Activated CD4-positive, alpha-beta memory T cell treated with anti-CD3 and anti-CD28 coated beads for 36 hours (primary cell): ENCODE data around the gene GIT1. TPM values are rescaled to one million over a fixed set of nuclear protein-coding genes. Genes with fewer than 3 reads are reported as not detected.
"Not testable (repeated sequence)": the region's sequence is repeated elsewhere in the genome, so short reads cannot be mapped to it uniquely, and the experiment has no call there.

Source experiments
- CTCF ChIA-PET: fragments of 350-600 bp; sonication (Branson Sonifier 250); formaldehyde crosslinking; loops from one replicate; lab custom pipeline; 2021; ENCODE audit warnings: antibody characterized with exemption, inconsistent platforms; lab: Charles Lee
- POLR2A ChIA-PET: fragments of 350-600 bp; sonication (Branson Sonifier 250); formaldehyde crosslinking; loops from one replicate; lab custom pipeline; 2021; ENCODE audit warnings: antibody characterized with exemption; lab: Charles Lee
- DNase-seq: peaks from one replicate; pipeline ENCODE4 v3.0.0-alpha.2; 2020
- H3K27ac Mint-ChIP-seq: one replicate; pipeline ENCODE4 v1.8.0; 2021; ENCODE audit warnings: mixed read lengths
- H3K27me3 Mint-ChIP-seq: one replicate; pipeline ENCODE4 v1.8.0; 2021; ENCODE audit warnings: mixed read lengths
- H3K36me3 Mint-ChIP-seq: one replicate; pipeline ENCODE4 v1.8.0; 2021; ENCODE audit warnings: mixed read lengths
- H3K4me1 Mint-ChIP-seq: one replicate; pipeline ENCODE4 v1.8.0; 2021; ENCODE audit warnings: low read depth, mixed read lengths
- H3K4me3 Mint-ChIP-seq: one replicate; pipeline ENCODE4 v1.8.0; 2021; ENCODE audit warnings: mild to moderate bottlenecking, mixed read lengths
- H3K9me3 Mint-ChIP-seq: one replicate; pipeline ENCODE4 v1.8.0; 2021; ENCODE audit warnings: mixed read lengths
- intact Hi-C: fragments of 100-400 bp; cut with micrococcal nuclease; formaldehyde crosslinking; loops from one replicate; pipeline ENCODE4 v1.15.1; 2023
- total RNA-seq, 2 experiments: library from RNA; stranded (reverse); gene quantifications; one replicate each; pipeline ENCODE4 v1.2.3, GENCODE V29; 2021

The GIT1 gene
- total RNA-seq, 2 experiments from 2014 or later: 51.3 to 54.4 TPM

DNA sequence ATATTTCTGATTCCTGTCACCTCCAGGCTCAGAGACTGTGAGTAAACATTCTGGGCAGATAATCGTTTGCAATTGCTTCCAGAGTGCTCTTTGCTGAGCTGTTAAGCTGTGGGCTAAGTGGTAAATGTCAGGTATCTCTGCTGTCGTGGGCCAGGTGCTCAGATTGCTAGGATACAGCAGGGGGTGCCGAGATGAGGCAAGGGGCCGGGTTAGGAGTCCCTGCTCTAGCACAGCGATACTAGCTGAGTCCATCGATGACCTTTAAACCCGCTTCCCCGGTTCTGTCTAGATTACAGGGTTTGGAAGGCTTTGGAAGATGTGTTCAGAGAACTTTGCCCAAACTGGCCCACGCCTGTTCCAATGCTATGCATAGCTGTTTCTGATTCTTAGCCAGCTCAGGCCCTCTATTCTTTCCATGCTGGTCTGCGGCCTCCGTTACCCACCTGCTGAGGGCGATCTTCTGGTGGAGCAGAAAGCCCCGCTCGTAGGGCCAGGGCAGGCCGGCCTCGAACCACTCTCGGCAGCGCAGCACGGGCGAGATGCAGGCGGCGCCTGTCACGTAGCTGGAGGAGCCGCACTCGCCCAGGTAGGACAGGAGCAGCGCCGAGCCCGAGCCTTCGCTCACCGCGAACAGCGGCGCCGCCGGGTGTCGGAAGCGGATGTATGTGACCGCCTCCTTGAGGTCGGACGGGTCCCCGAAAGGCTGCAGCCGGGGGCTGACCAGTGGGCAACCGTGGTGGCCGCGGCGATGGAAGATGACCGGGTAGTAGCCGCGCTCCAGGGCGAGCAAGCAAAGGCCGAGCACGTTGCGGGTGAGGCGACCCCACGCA lies 23.6 kb downstream of the GIT1 start:
- Mint-ChIP-seq H3K9me3 (no peaks in the 10 kb centered on the region), H3K27me3 (no peaks in the 10 kb centered on the region), H3K4me1 (peaks cover 36% of the 10 kb centered on the region), H3K27ac (peak overlapping the region; percentile 87), H3K4me3 (peak overlapping the region; percentile 85), H3K36me3 (peaks cover 20% of the 10 kb centered on the region)
- ChIA-PET CTCF (interaction anchor here (0.8 to 7.0 kb wide), 11 partner anchors 8 to 429 kb away, joined by 3 to 60 read pairs (median 4); partner anchors contain the start of gene ANKRD13B), POLR2A (interaction anchor here (0.8 to 3.9 kb wide), 5 partner anchors 22 to 365 kb away, joined by 3 to 30 read pairs (median 4); partner anchors contain the start of gene NUFIP2)
- peak; percentile 75 for DNase-seq
- intact Hi-C loops: loop anchor here (5.0 to 10.0 kb wide), 3 partner anchors 191 to 421 kb away; no protein-coding TSS in a partner anchor

DNA sequence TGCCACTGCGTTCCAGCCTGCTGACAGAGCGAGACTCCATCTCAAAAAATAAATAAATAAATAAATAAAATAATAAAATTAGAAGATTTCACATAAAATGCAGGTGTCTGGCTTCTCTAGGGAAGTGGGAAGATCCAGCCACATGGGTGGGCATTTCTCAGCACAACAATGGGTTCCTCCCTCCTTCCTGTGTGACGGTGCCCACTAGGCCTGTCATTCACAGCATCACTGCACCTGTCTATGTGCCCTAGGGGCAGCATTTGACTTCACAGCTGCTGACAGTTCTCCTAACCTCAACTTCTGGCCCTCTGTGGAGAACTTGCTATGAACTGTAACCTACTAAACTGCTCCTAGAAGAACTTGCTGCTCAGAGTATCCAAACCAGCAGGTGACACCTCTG lies 25.6 kb downstream of the GIT1 start:
- intact Hi-C loops: loop anchor here (10.0 kb wide), 2 partner anchors 189 to 419 kb away; no protein-coding TSS in a partner anchor

DNA sequence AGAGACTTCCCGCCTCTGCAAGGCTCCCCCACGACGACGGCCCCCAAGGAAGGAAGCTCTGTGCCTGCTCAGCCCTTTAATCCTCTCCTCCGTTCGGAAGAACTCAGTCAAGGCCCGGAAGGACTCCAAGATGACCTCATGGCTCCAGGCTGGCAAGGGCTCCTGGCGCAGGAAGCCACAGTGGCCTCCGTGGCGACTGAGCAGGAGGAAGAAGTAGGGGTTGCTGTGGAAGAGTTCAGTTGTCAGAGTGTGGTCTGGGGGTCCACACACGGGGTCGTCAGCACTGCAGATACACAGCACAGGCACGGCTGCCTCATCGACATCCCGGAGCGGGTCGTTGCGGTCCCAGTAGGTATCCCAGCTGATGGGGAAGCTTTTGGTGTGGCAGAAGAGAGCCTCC lies 26.8 kb downstream of the GIT1 start:
- intact Hi-C loops: loop anchor here (10.0 kb wide), 2 partner anchors 188 to 418 kb away; no protein-coding TSS in a partner anchor
- DNase-seq: no peak
- Mint-ChIP-seq H3K36me3 (peaks cover 22% of the 10 kb centered on the region), H3K4me1 (peaks cover 31% of the 10 kb centered on the region), H3K27ac (no peak overlapping the region), H3K27me3 (no peaks in the 10 kb centered on the region), H3K4me3 (no peak overlapping the region), H3K9me3 (no peaks in the 10 kb centered on the region)
- ChIA-PET CTCF (interaction anchor here (0.5 to 0.9 kb wide), 2 partner anchors 29 to 165 kb away, joined by 3 read pairs; no protein-coding TSS in a partner anchor), POLR2A (no interaction called here)

More for the DNA sequence above, 25.6 kb downstream of the GIT1 start:
- ChIA-PET POLR2A (interaction anchor here (0.6 kb wide), 1 partner anchor 125 kb away, joined by 4 read pairs; no protein-coding TSS in a partner anchor), CTCF (interaction anchor here (0.6 to 1.8 kb wide), 2 partner anchors 19 to 194 kb away, joined by 4 to 8 read pairs; no protein-coding TSS in a partner anchor)
- Mint-ChIP-seq H3K36me3 (peaks cover 22% of the 10 kb centered on the region), H3K9me3 (no peaks in the 10 kb centered on the region), H3K27ac (no peak overlapping the region), H3K4me1 (peaks cover 28% of the 10 kb centered on the region), H3K4me3 (no peak overlapping the region), H3K27me3 (no peaks in the 10 kb centered on the region)
- no peak for DNase-seq

DNA sequence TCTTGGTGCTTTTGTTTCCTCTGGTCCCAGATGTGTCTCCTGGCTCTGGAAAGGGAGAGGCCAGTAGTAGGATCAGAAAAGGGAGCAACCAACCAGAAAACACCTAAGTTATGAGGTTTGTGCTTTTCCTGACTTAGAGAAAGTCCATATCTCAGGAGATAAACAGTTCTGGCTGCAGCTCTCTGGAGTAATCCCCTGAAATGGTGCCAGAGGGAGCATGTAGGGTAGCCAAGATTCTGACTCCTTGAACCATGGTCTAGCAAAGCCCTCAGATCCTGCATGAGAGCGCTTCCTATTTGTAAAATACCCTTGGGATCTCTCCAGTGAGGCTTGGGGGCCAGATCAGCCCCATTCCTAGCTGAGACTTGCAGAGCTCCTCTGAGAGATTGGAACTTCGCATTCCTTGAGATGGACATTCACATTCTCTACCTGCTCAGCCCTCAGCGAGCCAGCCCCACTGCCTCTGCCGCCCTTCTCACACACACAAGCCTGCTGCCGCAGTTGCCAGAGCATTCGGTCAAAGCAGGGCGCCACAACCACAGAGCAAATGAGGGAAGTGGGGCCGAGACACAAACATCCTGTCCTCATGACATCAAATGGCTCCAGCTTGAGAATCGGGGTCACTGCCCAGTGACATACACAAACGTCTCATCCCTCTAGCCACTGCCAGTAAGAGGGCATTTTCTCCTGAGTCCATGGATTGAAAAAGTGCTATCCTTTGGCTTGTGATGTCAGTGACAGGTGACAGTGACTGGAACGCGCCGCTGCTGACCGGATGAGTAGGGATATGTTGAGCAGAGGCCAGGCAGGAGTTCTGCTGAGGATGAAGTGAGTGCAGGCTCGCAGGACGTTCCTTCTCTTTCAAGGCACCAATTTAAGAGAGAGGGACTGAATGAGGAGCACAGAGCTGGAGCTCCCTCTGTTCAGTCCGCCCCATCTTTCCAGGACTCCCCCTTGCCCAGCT lies 27.6 kb downstream of the GIT1 start:
- intact Hi-C loops: loop anchor here (10.0 kb wide), 2 partner anchors 187 to 417 kb away; no protein-coding TSS in a partner anchor
- H3K27me3 Mint-ChIP-seq: no peaks in the 10 kb centered on the region
- no peak overlapping the region for H3K4me3 Mint-ChIP-seq
- POLR2A ChIA-PET: no interaction called here
- CTCF ChIA-PET: interaction anchor here (0.9 to 3.3 kb wide), 3 partner anchors 30 to 192 kb away, joined by 3 to 9 read pairs (median 3); partner anchors contain the start of gene ANKRD13B
- H3K36me3 Mint-ChIP-seq: peaks cover 22% of the 10 kb centered on the region
- H3K9me3 Mint-ChIP-seq: no peaks in the 10 kb centered on the region
- no peak for DNase-seq
- no peak overlapping the region for H3K27ac Mint-ChIP-seq
- peaks cover 39% of the 10 kb centered on the region for H3K4me1 Mint-ChIP-seq

DNA sequence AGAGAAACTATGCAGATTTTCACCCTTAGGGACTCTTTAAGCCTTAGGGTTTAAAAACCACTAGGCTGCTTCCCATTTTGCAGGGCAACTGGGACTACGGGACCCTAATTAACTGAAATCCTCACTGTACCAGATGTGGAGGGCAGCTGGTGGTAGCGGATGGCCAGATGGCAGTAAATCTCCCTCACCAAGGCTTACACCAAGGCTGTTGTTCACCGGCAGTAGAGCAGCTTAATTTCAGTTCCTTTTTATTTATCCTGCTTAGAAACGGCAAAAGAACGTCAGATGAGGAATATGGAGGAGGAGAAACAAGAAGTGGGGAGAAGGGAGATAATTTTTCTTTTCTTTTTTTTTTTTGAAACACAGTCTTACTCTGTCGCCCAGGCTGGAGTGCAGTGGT lies 29.1 kb downstream of the GIT1 start:
- intact Hi-C loops: loop anchor here (10.0 kb wide), 2 partner anchors 186 to 416 kb away; no protein-coding TSS in a partner anchor
- Mint-ChIP-seq H3K9me3 (no peaks in the 10 kb centered on the region), H3K4me1 (peaks cover 33% of the 10 kb centered on the region), H3K4me3 (no peak overlapping the region), H3K27ac (no peak overlapping the region), H3K36me3 (peaks cover 22% of the 10 kb centered on the region), H3K27me3 (no peaks in the 10 kb centered on the region)
- DNase-seq: no peak
- CTCF ChIA-PET: interaction anchor here (1.1 to 3.3 kb wide), 3 partner anchors 26 to 190 kb away, joined by 3 to 9 read pairs (median 3); partner anchors contain the start of gene ANKRD13B
- POLR2A ChIA-PET: no interaction called here

DNA sequence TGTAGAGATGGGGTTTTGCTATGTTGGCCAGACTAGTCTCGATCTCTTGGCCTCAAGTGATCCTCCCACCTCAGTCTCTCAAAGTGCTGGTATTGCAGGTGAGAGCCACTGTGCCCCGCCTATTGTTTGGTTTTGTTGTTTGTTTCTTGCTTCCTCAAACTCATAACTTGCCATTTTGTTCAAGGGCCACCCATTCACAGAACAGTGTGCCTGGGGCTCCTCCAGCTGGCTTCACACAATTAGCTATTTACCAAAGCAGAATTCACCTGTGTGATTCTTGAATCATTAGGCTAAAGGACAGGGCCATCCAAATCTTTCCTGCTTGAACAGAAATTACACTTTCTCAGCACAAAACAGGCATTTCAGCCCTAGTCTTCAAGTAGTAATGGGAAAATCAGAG lies 29.8 kb downstream of the GIT1 start:
- DNase-seq: no peak
- H3K4me1 Mint-ChIP-seq: peaks cover 28% of the 10 kb centered on the region

DNA sequence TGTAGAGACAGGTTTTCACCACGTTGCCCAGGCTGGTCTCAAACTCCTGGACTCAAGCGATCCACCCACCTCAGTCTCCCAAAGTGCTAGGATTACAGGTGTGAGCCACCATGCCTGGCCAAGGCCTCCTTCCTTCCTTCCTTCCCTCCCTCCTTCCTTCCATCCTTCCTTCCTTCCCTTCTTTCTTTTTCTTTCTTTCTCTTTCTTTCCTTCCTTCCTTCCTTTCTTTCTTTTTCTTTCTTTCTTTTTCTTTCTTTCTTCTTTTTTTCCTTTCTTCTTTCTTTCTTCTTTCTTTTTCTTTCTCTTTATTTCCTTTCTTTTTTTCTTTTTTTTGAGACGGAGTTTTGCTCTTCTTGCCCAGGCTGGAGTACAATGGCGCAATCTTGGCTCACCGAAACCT lies 31.3 kb downstream of the GIT1 start:
- not testable (repeated sequence) for H3K27me3 Mint-ChIP-seq

More for the DNA sequence above, 29.8 kb downstream of the GIT1 start:
- CTCF ChIA-PET: interaction anchor here (1.4 to 3.3 kb wide), 2 partner anchors 25 to 190 kb away, joined by 3 to 9 read pairs; no protein-coding TSS in a partner anchor
- intact Hi-C loops: loop anchor here (10.0 kb wide), 2 partner anchors 185 to 415 kb away; no protein-coding TSS in a partner anchor
- POLR2A ChIA-PET: no interaction called here
- peaks cover 22% of the 10 kb centered on the region for H3K36me3 Mint-ChIP-seq
- H3K27ac Mint-ChIP-seq: no peak overlapping the region
- no peaks in the 10 kb centered on the region for H3K27me3 Mint-ChIP-seq
- no peak overlapping the region for H3K4me3 Mint-ChIP-seq
- no peaks in the 10 kb centered on the region for H3K9me3 Mint-ChIP-seq

DNA sequence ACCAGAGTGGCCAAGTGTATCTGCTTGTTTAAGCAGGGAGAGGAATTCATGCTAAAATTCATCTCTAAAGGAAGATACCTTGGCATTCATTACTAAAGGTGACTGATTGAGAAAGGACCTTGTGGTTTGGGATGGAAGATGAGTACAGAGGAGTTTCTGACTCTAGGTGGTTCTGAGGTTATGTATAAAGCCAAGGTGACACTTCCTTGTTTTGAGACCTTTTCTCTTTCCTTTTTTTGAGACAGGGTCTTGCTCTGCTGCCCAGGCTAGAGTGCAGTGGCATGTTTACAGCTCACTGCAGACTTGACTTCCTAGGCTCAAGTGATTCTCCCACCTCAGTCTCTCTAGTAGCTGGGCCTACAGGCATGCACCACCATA lies 31.7 kb downstream of the GIT1 start:
- POLR2A ChIA-PET: no interaction called here
- no peak for DNase-seq
- Mint-ChIP-seq H3K27ac (no peak overlapping the region), H3K4me3 (no peak overlapping the region), H3K9me3 (no peaks in the 10 kb centered on the region), H3K36me3 (peaks cover 14% of the 10 kb centered on the region), H3K4me1 (peaks cover 19% of the 10 kb centered on the region), H3K27me3 (no peaks in the 10 kb centered on the region)
- intact Hi-C loops: loop anchor here (1.0 kb wide), 1 partner anchor 10 kb away; the partner anchor contains the start of gene ABHD15
- CTCF ChIA-PET: interaction anchor here (1.1 to 1.3 kb wide), 2 partner anchors 11 to 187 kb away, joined by 3 to 6 read pairs; partner anchors contain the start of gene TP53I13

More for the DNA sequence above, 31.3 kb downstream of the GIT1 start:
- intact Hi-C loops, H3K4me3 Mint-ChIP-seq, H3K27ac Mint-ChIP-seq, DNase-seq, POLR2A ChIA-PET, H3K9me3 Mint-ChIP-seq: not testable (repeated sequence)
- H3K4me1 Mint-ChIP-seq: peaks cover 19% of the 10 kb centered on the region
- peaks cover 17% of the 10 kb centered on the region for H3K36me3 Mint-ChIP-seq
- CTCF ChIA-PET: interaction anchor here (0.9 kb wide), 1 partner anchor 55 kb away, joined by 3 read pairs; no protein-coding TSS in a partner anchor

DNA sequence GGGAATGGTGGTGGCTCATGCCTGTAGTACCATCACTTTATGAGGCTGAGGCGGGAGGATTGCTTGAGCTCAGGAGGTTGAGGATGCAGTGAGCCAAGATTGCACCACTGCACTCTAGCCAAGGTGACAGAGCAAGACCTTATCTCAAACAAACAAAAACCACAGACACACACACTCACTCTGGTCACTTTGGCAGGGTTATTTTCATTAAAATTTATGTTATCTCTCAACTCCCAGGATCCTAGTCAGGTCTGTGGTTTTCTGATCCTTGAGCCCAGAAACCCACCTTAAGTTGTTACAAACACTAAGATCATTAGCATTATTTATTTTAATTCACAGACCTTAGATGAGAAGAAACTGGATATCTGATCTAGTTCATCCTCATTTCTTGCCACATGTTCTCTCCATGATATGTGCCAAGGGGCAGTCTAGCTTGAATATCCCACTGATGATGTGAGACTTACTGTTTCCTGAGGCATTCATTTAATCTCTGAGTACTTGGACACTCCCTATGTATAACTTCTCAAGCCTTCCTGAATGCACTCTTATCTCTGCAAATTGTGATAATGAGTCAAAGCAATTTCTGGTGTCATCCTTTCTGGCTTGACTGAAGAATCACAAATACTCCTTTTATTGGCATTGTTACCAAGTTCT lies 32.2 kb downstream of the GIT1 start:
- peaks cover 11% of the 10 kb centered on the region for H3K36me3 Mint-ChIP-seq
- intact Hi-C loops: loop anchor here (1.0 kb wide), 1 partner anchor 10 kb away; the partner anchor contains the start of gene ABHD15
- CTCF ChIA-PET: interaction anchor here (0.8 to 1.6 kb wide), 6 partner anchors 8 to 188 kb away, joined by 3 to 6 read pairs (median 4); partner anchors contain the start of gene TP53I13
- no peaks in the 10 kb centered on the region for H3K27me3 Mint-ChIP-seq
- H3K4me1 Mint-ChIP-seq: peaks cover 19% of the 10 kb centered on the region
- DNase-seq: no peak
- H3K4me3 Mint-ChIP-seq: no peak overlapping the region
- H3K9me3 Mint-ChIP-seq: no peaks in the 10 kb centered on the region
- POLR2A ChIA-PET: no interaction called here
- no peak overlapping the region for H3K27ac Mint-ChIP-seq

DNA sequence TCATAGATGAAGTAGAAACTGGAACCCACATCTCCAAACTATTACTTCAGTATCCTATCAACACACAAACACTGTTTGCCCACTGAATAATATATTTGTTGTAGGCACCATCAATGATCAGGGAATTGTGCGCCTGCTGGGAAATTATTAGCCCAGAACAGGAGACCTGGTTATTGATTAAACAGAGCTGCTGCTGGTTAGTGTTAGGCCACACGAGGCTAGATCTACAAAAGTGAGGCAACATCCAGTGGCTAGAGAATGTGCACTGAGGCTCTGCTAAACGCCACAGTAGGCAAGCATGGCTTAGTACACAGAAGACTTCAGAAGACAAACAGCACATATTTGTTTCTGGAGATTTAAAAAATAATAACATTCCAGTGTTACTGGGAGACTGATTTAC lies 33.6 kb downstream of the GIT1 start:
- no peak for DNase-seq
- H3K9me3 Mint-ChIP-seq: no peaks in the 10 kb centered on the region
- intact Hi-C loops: no loop called here
- no peak overlapping the region for H3K27ac Mint-ChIP-seq
- no peak overlapping the region for H3K4me3 Mint-ChIP-seq
- CTCF ChIA-PET: interaction anchor here (0.9 to 1.6 kb wide), 2 partner anchors 19 to 187 kb away, joined by 3 to 5 read pairs; no protein-coding TSS in a partner anchor
- POLR2A ChIA-PET: no interaction called here
- peaks cover 12% of the 10 kb centered on the region for H3K4me1 Mint-ChIP-seq
- no peaks in the 10 kb centered on the region for H3K27me3 Mint-ChIP-seq
- H3K36me3 Mint-ChIP-seq: peaks cover 1% of the 10 kb centered on the region
